HG03457 (cell line): ENCODE results near the gene DIS3L.
"Not testable (repeated sequence)": the region's sequence is repeated elsewhere in the genome, so short reads cannot be mapped to it uniquely, and the experiment has no call there.

ENCODE experiments used
- ATAC-seq: cut with Tn5 transposase; IDR thresholded peaks from one replicate; pipeline ENCODE4 v1.9.1; 2021; ENCODE audit warnings: moderate number of reproducible peaks; ENCODE audit not compliant: unreplicated experiment

Gene DIS3L

DNA sequence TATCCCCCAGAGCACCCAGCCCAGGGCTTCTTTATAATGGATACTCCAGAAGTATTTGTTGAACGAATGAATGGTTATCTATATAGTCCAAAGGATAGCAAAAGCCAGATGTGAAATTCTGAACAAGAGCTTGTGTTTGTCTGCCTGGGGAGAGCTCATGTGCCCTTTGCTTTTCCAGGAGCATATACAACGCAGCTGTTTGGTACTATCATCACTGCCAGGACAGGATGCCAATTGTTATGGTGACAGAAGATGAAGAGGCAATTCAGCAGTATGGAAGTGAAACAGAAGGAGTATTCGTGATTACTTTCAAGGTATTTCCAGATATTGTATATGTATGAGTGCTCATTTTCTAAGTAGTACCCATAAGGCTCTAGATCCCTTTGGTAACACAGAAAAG lies 15.2 kb downstream of the DIS3L start:
- ATAC-seq = no peak

DNA sequence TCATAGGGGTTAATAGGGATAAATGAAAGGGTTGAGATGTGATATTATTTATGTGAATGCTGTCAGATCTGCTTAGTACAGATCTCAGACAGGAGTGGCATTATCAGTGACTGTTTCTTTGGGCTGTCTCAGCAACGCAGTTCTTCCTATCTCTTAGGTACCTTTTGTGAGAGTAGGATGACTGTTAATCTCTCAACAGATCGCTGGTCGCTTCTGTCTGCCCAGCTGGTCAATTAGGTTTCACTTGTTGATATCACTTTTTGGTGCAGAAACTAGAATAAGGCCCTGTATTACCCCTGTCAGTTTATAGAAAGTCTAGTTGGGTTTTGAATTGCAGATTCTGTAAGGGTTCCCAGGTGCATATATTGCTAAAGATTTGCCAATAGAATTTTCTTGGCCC lies 16.5 kb downstream of the DIS3L start:
- no peak for ATAC-seq

DNA sequence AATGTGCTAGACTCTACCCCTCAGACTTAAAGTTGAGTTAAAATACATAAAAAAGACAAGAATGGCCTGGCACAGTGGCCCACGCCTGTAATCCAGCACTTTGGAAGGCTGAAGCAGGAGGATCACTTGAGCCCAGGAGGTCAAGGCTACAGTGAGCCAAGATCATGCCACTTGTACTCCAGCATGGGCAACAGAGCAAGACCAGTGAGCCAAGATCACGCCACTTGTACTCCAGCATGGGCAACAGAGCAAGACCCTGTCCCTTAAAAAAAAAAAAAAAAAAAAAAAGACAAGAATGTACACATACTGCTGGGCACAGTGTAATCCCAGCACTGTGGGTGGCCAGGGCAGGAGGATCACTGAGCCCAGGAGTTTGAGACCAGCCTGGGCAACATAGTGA lies 17.4 kb downstream of the DIS3L start:
- no peak for ATAC-seq

- no peak for ATAC-seq
Observed at GRCh38 chr15:66312144-66312543, 18.8 kb downstream of the DIS3L start.

DNA sequence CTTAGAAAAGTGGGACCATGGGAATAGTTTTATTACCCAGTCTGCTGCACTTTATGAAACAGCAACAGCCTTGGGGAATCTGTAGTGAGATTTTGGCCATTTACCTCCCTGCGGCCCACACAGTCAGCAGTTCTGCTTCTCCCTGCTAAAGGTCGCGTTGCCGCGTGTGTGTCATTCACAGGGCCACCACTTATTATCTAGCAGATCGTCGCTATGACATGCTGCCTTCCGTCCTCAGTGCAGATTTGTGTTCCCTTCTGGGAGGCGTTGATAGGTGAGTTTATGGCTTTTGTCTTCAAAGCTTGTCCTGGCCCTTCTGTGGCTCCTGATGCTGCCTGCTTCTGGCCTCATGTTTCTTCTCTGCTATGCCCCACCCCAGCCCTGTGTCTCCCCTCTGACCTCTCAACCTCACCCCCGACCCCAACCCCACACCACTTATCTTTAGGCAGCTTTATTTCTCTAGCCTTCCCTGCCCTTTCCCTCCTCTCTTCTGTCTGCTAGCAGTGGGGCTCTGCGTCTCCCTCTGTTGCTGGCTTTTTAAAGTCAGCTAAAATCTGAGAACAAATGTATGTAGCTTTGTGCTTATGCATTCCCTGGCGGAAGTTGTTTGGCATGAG lies 30.1 kb downstream of the DIS3L start:
- no peak for ATAC-seq

DNA sequence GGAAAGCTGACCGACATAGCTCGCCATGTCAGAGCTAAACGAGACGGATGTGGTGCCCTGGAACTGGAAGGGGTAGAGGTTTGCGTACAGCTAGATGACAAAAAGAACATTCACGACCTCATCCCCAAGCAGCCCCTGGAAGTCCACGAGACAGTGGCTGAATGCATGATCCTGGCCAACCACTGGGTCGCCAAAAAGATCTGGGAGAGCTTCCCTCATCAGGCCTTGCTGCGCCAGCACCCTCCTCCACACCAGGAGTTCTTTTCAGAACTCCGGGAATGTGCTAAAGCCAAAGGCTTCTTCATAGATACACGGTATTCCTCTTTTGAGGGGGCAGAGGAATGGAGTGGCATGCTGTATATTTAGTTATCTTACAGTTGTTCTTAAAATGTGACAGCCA lies 32.7 kb downstream of the DIS3L start:
- ATAC-seq = no peak

DNA sequence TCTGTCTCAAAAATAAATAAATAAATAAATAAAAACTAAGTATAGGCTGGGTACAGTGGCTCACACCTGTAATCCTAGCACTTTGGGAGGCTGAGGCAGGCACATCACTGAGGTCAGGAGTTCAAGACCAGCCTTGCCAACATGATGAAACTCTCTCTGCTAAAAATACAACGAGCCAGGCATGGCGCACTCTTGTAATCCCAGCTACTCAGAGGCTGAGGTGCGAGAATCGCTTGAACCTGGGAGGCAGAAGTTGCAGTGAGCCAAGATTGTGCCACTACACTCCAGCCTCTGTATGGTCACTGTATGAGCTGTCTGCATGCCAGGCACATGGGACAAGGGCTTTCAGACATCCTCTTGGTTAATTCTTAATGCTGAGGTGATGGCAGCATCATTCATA lies 34.4 kb downstream of the DIS3L start:
- no peak for ATAC-seq

DNA sequence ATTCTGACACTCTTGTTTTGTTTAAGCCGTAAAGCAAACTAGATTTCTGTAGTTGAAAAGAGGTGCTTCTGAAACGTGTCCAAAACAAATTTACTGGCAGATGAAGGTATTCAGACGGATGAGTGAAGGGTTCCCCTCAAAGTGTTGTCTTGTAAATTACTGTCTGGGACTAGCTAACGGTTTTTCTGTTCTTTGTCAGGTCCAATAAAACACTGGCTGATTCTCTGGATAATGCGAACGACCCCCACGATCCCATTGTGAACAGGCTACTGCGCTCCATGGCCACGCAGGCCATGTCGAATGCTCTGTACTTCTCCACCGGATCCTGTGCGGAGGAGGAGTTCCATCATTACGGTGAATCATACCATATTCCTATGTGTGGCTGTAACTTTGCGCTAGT lies 35.4 kb downstream of the DIS3L start:
- no peak for ATAC-seq

DNA sequence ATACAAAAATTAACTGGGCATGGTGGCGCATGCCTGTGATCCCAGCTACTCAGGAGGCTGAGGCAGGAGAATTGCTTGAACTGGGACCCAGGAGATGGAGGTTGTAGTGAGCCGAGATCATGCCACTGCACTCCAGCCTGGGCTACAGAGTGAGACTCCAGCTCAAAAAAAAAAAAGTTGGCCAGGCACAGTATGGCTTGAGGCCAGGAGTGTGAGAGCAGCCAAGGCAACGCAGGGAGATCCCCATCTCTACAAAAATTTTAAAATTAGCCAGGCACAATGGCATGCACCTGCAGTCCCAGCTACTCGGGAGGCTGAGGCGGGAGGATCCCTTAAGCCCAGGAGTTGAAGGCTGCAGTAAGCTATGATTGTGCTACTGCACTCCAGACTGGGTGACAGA lies 55.2 kb downstream of the DIS3L start:
- ATAC-seq = not testable (repeated sequence)

- ATAC-seq = no peak
Observed at GRCh38 chr15:66356077-66356358, 62.6 kb downstream of the DIS3L start.

DNA sequence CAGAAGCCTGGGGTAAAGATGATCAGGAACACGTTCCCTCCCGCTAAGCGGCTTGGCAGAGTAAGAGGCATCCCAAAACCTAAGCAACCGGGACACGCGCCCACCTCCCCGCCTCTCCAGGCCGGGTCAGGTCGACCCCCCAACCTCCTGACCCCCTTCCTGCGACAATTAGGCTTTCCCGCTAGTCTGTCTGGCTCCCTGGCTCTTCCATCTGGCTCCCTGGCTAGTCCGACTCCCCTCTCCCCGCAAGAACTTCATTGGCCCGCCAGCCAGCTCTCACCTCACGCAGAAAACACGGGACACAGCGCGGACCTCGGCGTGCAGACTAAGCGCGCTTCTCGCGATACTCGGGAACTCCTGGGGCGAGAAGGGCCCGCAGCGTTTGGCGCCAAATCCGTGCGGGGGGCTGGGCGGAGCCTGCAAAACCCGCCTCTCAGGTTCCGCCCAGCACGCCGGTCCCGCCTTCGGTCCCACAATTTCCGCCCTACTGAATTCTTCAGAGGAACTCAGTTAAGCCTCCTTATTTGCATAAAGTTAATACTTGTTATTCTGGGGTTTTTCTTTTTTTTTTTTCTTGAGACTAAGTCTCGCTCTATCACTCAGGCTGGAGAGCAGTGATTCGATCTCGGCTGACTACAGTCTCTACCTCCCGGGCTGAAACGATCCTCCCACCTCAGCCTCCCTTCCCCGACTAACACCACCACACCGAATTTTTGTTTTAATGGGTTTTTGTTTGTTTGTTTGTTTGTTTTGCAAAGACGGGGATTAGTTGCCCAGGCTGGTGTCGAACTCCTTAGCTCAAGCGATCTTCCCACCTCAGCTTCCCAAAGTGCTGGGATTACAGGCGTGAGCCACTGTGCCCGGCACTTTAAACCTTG lies 63.2 kb downstream of the DIS3L start, which contains the start of gene TIPIN:
TIPIN (minus strand) TSS at position 327 of the 878 bp plus-strand sequence. CDS start 3,738 bp downstream, outside the sequence.
- peak; percentile 82 for ATAC-seq

DNA sequence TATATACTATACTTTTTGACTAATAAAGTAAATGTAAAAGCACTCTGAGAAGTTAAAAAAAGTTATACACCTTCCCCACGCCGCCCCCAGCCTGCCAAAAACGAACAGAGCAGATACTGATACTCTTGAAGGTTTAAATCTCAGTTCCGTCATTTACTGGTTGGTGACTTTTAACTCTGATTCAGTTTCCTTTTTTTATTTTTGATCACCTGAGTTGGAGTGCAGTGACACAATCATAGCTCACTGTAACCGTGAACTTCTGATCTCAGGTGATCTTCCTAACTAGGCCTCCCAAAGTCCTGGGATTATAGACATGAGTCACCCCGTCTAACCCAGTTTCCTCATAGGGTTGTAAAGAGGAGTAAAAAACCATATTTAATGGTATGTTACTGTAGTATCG lies 66.4 kb downstream of the DIS3L start:
- no peak for ATAC-seq

GRCh38 chr15:66361745-66362460 lies 68.5 kb downstream of the DIS3L start:
- ATAC-seq = not testable (repeated sequence)

DNA sequence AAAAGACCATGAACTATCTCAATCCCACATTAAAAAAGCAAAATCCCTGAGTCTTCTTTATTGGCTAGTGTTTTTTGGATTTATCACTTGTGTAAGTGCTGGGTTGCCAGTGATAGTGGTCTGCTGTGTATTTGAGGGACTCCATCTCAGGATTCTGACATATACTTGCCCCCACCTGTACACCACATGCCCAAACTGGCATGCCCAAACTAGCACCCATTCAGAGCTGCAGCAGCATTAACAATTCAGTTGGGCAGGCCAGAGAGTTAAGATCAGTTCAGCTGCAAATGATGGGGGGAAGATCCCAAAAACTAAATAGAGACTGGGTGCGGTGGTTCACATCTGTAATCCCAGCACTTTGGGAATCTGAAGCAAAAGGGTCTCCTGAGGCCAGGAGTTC lies 69.4 kb downstream of the DIS3L start:
- no peak for ATAC-seq

DNA sequence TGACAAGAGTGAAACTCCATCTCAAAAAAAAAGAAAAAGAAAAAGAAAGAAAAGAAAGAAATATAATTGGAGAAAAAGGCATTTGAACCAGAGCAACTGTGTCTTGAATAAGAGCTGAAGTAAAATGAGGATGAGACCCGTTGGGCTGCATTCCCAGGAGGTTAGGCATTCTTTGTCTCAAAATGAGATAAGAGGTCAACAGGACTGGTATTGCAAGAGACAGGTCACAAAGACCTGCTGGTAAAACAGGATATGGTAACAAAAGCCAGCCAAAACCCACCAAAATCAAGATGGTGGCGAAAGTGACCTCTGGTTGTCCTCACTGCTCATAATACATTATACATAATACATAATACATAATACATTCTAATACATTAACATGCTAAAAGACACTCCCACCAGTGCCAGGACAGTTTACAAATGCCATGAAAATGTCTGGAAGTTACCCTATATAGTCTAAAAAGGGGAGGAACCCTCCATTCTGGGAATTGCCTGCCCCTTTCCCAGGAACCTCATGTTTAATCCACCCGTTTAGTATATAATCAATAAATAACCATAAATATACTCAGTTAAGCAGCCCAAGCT lies 71.7 kb downstream of the DIS3L start:
- ATAC-seq = no peak

- ATAC-seq = no peak
Observed at GRCh38 chr15:66369773-66370651, 76.6 kb downstream of the DIS3L start.

DNA sequence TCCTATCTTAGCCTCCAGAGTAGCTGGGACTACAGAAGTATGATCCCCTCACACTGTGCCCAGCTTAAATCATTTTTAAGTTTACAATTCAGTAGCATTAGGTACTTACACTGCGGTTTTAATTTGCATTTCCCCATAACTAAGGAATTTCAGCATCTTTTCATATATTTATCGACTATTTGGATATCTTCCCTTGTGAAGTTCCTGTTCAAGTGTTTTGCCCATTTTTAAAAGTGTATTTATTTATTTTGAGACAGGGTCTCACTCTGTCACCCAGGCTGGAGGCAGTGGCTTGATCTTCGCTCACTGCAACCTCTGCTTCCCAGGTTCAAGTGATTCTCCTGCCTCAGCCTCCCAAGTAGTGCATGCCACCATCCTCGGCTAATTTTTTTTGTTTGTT lies 80.8 kb downstream of the DIS3L start:
- no peak for ATAC-seq

- ATAC-seq = no peak
Observed at GRCh38 chr15:66378814-66379430, 85.6 kb downstream of the DIS3L start.

- not testable (repeated sequence) for ATAC-seq
Observed at GRCh38 chr15:66381376-66381775, 88.0 kb downstream of the DIS3L start.
